VCaP (cell line): ENCODE data around the gene PLIN1.

Experiments
- H3K27ac ChIP-seq: fragments of 450-650 bp; 2 replicates; pipeline ENCODE4 v1.5.1; 2017
- CTCF ChIP-seq: fragments of 450-650 bp; conservative IDR thresholded peaks from 2 replicates; pipeline ENCODE4 v1.5.1; 2017; ENCODE audit warnings: mild to moderate bottlenecking, moderate library complexity

PLIN1 gene

GRCh38 chr15:89630260-89630659 is 48.9 kb downstream of the PLIN1 start:
- no peak overlapping the region for H3K27ac ChIP-seq
- TF ChIP-seq CTCF = no peak

DNA sequence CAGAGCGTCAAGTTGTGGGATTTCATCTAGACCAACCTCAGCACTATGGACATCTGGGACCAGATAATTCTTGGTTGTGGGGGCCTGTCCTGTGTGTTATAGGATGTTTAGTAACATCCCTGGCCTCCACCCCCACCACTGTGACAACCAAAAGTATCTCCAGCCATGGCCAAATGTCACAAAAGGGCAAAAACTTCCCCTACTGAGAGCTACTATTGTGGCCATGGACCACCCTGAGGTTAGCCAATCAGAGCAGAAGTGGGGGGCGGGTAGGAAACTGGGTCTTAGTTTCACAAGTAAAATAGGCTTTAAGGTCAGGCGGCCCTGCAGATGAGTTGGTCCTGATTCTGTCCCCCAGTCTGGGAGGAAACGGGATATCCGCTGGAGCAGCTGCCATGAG is 49.3 kb downstream of the PLIN1 start:
- no peak overlapping the region for H3K27ac ChIP-seq
- TF ChIP-seq CTCF = no peak

- H3K27ac ChIP-seq = no peak overlapping the region
- no peak for TF ChIP-seq CTCF
Measured at GRCh38 chr15:89628806-89629715, 50.1 kb downstream of the PLIN1 start.

DNA sequence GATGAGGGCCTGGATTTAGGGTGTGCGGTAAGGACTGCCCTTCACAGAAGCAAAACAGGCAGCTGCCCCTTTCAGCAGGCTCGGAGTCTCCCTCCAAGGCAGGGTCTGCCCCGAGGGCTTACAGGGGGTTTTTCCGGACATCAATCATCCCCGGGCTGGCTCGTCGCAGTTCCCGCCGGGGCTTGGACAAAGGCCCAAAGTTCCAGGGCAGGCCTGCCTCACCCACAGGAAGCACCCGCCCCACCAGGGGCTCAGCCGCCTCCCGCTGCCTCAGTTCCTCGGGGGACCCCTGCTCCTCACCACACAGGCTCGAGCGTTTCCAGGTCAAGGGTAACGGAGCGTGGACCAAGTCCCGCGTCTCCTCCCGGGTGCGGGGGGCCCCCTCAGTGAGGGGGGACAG is 50.9 kb downstream of the PLIN1 start:
- no peak overlapping the region for H3K27ac ChIP-seq
- TF ChIP-seq CTCF = no peak

DNA sequence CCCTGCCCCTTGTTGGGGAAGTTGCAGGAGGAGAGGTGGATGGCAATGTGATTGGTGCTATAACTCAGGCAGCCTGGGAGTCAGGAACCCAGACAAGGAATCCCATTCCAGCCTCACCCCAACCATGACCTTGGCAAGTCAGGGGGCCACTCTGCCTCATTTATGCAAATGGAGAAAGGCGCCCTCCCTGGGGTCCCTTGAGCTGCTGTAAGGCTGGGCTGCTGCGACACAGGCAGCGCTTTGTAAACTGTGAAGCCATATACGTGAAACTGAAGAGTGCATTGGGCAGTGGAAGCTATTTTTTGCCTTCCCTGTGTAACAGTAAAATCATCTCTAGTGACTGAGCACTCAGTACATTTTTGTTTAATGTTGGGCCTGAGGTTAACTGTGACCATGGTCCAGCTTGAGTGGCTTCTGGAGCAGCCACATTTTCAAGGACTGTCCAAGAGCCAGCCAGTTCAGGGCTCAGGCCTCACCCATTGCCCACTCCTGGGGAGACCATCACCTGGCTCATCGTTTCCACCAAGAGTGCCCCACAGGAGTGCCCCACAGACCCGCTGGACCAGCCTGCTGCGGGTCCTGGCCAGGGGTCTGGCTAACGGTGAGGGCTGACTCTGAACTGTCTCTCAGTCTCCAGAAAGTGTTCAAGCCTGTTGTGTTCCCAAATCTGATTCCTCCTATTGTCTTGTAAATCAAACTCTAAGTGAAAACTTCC is 51.8 kb downstream of the PLIN1 start:
- no peak overlapping the region for H3K27ac ChIP-seq
- no peak for TF ChIP-seq CTCF

- TF ChIP-seq CTCF = no peak
- no peak overlapping the region for H3K27ac ChIP-seq
Measured at GRCh38 chr15:89625716-89626115, 53.5 kb downstream of the PLIN1 start.

DNA sequence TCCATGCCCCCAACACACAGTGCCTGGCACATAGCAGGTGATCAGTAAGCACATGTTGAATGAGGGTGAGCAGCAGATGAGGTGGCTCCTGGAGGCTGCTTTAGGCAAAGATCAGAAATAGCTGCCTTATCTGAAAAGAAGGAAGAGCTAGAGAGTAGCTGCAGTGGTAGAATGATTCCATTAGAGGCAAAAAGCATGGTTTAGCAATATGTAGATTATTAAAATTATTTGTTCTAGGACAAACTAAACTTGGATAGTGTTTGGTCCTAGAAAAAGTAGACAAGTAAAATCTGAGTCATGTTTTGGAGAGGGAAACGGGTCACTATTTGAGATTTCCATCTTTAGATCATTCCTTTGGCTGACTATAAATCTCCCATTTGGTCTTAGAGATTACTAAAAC is 56.0 kb downstream of the PLIN1 start:
- H3K27ac ChIP-seq = no peak overlapping the region
- TF ChIP-seq CTCF = no peak
